Fibroblast of pulmonary artery (primary cell): ENCODE data around the gene CDS2.

Source experiments
- DNase-seq: peaks from one replicate; pipeline ENCODE4 v3.0.0-alpha.2; 2010; ENCODE audit warnings: low read depth
- H3K4me3 ChIP-seq: replicated peaks from 2 replicates; pipeline ENCODE4 v1.5.1; 2011; ENCODE audit warnings: low read depth, mild to moderate bottlenecking, control low read depth, low read length, moderate library complexity
- TF ChIP-seq, protein P1 (sequence below): IDR thresholded peaks from 2 replicates; pipeline ENCODE4 v1.5.1; 2011; ENCODE audit warnings: mild to moderate bottlenecking, control low read depth, low read length, inconsistent platforms; ENCODE audit errors: missing control alignments

The CDS2 gene

DNA sequence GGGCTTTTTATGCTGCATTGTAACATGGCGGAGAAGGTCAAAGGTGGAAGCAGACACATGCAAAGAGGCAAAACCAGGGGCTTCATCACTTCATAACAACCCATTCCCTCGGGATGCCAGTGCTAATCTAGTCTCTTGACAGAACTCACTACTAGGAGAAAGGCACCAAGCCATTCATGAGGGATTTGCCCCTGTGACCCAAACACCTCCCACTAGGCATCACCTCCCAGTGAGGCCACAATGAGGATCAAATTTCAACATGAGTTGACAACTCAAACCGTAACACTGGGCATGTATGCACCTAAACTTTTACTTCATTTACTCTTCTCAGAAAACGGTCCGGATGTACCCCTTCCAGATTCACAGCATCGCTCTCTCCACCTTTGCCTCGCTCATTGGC, 61.9 kb downstream of the CDS2 start:
- H3K4me3 ChIP-seq, result no peak overlapping the region
- TF ChIP-seq, protein P1, sequence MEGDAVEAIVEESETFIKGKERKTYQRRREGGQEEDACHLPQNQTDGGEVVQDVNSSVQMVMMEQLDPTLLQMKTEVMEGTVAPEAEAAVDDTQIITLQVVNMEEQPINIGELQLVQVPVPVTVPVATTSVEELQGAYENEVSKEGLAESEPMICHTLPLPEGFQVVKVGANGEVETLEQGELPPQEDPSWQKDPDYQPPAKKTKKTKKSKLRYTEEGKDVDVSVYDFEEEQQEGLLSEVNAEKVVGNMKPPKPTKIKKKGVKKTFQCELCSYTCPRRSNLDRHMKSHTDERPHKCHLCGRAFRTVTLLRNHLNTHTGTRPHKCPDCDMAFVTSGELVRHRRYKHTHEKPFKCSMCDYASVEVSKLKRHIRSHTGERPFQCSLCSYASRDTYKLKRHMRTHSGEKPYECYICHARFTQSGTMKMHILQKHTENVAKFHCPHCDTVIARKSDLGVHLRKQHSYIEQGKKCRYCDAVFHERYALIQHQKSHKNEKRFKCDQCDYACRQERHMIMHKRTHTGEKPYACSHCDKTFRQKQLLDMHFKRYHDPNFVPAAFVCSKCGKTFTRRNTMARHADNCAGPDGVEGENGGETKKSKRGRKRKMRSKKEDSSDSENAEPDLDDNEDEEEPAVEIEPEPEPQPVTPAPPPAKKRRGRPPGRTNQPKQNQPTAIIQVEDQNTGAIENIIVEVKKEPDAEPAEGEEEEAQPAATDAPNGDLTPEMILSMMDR, result no peak
- DNase-seq, result no peak

- no peak overlapping the region for H3K4me3 ChIP-seq
- TF ChIP-seq, protein P1, result no peak
- no peak for DNase-seq
Observed at GRCh38 chr20:5189917-5190316, 63.1 kb downstream of the CDS2 start.

DNA sequence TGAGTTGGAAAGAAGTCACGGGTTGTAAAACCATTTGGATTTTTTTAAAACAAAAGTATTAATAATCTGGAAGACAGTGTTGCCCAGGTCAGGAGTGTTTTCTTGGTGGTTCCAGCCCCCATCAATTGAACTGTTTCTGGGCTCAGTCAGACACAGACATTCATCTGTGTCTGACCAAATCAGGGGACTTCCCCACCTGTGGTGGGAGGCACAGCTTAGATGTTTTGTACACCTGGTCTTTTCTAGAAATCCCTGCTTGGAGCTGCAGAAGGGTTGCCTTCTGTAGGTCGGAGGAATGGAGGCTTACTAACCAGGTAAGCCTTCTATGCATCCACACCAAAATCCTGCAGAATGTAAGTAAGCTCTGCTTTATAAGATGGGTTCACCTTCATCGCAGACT, 63.6 kb downstream of the CDS2 start:
- TF ChIP-seq, protein P1, result no peak
- no peak overlapping the region for H3K4me3 ChIP-seq
- DNase-seq, result no peak

DNA sequence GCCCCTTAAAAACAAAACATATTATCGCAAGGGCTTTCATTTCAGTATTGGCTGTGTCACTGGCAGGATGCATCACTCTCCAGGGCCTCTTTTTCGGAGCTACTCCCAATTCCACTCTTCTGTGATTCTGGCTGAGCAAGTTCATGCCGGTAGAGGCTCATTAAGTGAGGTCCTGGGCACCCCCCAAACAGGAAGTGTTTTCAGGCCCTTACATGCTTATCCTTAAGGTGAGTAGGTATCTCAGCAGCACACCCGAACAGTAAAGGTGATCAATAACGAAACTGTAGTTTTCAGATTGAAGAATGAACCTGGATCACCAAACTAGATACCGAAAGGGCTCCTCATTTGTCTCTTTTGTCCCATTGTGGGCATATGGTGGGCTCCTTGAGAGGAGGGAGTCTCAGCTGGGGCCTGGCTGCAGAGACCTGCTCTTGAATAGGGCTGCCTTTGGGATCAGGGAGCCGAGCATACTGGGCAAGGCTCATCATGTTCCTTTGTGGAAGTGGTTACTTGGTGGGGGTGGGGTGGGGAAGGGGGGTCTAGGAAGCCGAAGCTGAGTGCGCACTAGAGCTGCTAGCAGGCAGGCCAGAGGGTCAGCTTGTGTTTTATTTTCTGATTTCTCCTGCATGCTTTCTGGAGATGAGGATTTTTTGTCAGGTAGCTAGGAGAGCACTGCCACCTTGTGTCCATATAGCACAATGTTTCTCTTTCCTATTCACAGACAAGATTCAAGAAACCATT, 65.2 kb downstream of the CDS2 start:
- TF ChIP-seq, protein P1, result peak; percentile 79
- DNase-seq, result peak; percentile 88
- no peak overlapping the region for H3K4me3 ChIP-seq

DNA sequence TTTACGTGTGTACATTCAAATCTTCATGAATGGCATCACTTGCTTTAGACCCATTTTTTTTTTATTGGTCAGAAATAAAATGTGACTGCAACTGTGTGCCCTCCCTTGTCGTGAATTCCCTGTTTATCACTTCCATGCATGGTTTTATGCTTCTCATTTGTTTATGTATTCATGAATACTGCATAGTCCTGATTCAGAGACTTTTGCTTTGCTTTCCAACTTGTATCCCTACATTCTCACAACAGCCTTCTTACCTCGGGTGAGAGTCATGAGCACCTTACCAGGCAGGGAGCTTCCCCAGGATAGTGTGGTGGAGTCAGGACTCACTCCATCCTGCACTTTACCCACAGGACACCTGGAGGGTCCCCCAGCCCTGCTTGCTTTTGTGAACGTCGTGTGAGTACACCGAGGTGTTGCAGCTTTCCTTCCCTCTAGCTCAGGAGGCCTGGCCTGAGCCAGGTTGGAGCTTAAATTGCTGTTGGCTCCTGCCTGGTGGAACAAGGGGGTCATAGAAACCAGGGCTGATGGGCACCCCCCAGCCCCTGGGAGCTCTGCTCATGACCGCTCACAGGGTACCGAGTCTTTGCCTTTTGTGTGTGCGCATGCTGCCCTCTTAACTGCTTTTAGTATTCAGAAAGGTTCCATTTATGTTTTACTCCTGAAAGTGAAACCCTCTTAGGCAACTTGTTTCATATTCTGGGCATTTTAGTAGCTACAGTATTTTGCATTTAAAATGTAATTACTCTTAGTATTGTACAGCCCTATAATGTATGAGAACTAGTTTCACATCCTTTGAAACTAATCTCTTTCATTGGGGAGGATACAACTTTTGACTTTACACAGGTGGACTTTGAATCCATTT, 66.0 kb downstream of the CDS2 start:
- no peak for DNase-seq
- H3K4me3 ChIP-seq, result no peak overlapping the region
- TF ChIP-seq, protein P1, result no peak

GRCh38 chr20:5195655-5196054, 68.8 kb downstream of the CDS2 start:
- H3K4me3 ChIP-seq, result no peak overlapping the region
- TF ChIP-seq, protein P1, result no peak
- DNase-seq, result no peak
